ENCODE measurements around the gene SEC23IP.

Gene SEC23IP

DNA sequence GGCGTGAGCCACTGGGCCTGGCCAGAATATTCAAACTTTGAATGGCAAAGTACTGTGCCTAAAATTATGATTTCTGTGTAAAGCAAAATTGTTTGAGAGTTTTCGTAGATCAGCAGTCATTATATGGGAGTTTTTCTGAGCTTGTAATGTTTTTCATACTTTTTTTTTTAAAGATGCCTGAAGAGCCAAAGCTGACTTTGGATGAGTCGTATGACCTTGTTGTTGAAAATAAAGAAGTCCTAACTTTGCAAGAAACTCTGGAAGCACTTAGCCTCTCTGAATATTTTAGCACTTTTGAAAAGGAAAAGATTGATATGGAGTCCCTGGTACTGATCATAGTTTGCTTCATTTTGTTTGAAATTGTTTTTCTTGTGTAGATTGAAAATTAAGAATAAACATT lies 26.7 kb downstream of the SEC23IP start:
- H3K27me3 ChIP-seq (ENCODE audit: control insufficient read depth, insufficient read depth, low read length): no peaks in the 10 kb centered on the region
- H3K9me3 ChIP-seq (ENCODE audit: control insufficient read depth, low read length): no peaks in the 10 kb centered on the region
- H3K4me3 ChIP-seq (ENCODE audit: low read length): no peak overlapping the region
- H3K4me1 ChIP-seq (ENCODE audit: control insufficient read depth, insufficient read depth, low read length): no peaks in the 10 kb centered on the region
- peaks cover 4% of the 10 kb centered on the region for H3K36me3 ChIP-seq (ENCODE audit: control insufficient read depth, insufficient read depth, low read length)
- no peak overlapping the region for H3K9ac ChIP-seq (ENCODE audit: low read length)

DNA sequence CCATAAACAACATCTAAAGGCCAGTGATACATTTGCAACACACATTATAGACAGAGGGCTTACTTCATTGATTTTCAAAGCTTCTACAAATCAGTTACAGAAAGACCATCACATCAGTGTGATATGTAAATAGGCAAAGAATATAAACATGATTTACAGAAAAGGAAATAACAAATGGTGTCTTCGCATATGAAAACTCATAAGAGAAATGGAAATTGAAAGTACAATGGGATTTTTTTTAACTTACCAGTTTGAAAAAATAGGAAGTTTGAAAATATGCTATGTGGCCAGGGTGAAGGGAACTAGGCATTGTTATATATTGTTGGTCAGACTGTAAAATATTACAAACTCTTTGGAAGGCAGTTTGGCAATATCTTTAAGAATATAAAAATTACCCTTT lies 27.3 kb downstream of the SEC23IP start:
- peaks cover under 1% of the 10 kb centered on the region for H3K36me3 ChIP-seq (ENCODE audit: control insufficient read depth, insufficient read depth, low read length)

DNA sequence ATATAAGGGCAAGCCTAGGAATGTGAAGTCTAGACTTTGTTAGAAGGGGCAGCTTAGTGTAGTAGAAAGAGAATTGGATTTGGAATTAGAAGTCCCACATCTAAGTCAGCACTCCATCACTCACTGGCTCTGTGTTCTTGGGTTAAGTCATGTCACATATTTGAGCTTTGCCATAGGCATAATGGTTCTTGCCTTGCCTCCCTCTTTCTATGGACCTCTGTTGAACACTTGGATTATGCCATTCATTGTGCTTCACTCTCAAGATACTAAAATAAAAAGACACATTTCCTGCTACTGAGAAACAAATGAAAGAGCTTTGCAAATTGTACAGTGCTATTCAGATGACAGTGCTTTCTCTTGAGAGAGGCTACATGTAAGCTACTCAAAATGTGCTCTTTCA lies 35.9 kb downstream of the SEC23IP start:
- Histone ChIP-seq H3K4me3 (ENCODE audit: low read length) (no peak overlapping the region), H3K9me3 (ENCODE audit: control insufficient read depth, low read length) (no peaks in the 10 kb centered on the region), H3K27me3 (ENCODE audit: control insufficient read depth, insufficient read depth, low read length) (no peaks in the 10 kb centered on the region), H3K4me1 (ENCODE audit: control insufficient read depth, insufficient read depth, low read length) (no peaks in the 10 kb centered on the region), H3K36me3 (ENCODE audit: control insufficient read depth, insufficient read depth, low read length) (peaks cover 7% of the 10 kb centered on the region), H3K9ac (ENCODE audit: low read length) (no peak overlapping the region)

More for the DNA sequence above, 27.3 kb downstream of the SEC23IP start:
- H3K4me1 ChIP-seq (ENCODE audit: control insufficient read depth, insufficient read depth, low read length): no peaks in the 10 kb centered on the region
- H3K9ac ChIP-seq (ENCODE audit: low read length): no peak overlapping the region
- no peaks in the 10 kb centered on the region for H3K27me3 ChIP-seq (ENCODE audit: control insufficient read depth, insufficient read depth, low read length)
- no peaks in the 10 kb centered on the region for H3K9me3 ChIP-seq (ENCODE audit: control insufficient read depth, low read length)
- H3K4me3 ChIP-seq (ENCODE audit: low read length): no peak overlapping the region

DNA sequence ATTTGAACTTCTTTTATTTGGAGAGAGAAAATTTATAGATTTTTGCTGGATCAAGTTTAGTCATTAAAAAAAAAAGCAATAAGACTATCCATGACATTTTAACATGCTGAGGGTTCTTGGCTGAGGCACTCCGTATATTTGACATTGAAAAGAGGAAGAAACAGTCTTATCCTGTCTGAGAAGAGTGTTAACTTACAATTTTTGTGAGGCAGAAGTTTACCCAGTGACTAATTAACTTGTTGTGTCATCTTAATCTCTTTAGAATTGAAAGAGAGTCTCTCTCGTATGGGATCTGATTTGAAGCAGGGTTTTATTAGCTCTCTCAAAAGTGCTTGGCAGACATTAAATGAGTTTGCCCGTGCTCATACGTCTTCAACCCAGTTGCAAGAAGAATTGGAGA lies 39.3 kb downstream of the SEC23IP start:
- H3K4me3 ChIP-seq (ENCODE audit: low read length): no peak overlapping the region
- H3K9me3 ChIP-seq (ENCODE audit: control insufficient read depth, low read length): no peaks in the 10 kb centered on the region
- no peaks in the 10 kb centered on the region for H3K4me1 ChIP-seq (ENCODE audit: control insufficient read depth, insufficient read depth, low read length)
- no peaks in the 10 kb centered on the region for H3K27me3 ChIP-seq (ENCODE audit: control insufficient read depth, insufficient read depth, low read length)
- H3K36me3 ChIP-seq (ENCODE audit: control insufficient read depth, insufficient read depth, low read length): no peaks in the 10 kb centered on the region
- H3K9ac ChIP-seq (ENCODE audit: low read length): no peak overlapping the region

DNA sequence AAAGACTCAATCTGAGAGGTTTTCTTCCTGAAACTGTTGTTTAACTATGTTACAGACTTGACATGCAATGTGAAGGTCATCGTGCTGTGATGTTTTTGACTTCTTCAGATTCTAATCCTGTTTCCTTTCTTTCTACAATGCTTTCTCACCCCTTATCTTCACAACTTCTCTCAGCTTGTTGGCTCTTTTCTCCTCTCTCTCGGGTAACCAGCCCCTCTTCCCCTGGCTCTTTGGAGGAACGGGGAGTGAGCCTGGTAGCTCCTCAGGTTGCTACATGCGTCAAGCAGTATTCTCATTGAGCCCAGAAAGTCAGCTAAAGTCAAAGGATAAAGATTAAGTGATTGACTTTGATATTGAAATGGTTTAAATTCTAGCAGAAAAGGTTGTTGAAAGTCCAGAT lies 40.1 kb downstream of the SEC23IP start:
- Histone ChIP-seq H3K4me3 (ENCODE audit: low read length) (no peak overlapping the region), H3K27me3 (ENCODE audit: control insufficient read depth, insufficient read depth, low read length) (no peaks in the 10 kb centered on the region), H3K9me3 (ENCODE audit: control insufficient read depth, low read length) (no peaks in the 10 kb centered on the region), H3K36me3 (ENCODE audit: control insufficient read depth, insufficient read depth, low read length) (no peaks in the 10 kb centered on the region), H3K9ac (ENCODE audit: low read length) (no peak overlapping the region), H3K4me1 (ENCODE audit: control insufficient read depth, insufficient read depth, low read length) (no peaks in the 10 kb centered on the region)

DNA sequence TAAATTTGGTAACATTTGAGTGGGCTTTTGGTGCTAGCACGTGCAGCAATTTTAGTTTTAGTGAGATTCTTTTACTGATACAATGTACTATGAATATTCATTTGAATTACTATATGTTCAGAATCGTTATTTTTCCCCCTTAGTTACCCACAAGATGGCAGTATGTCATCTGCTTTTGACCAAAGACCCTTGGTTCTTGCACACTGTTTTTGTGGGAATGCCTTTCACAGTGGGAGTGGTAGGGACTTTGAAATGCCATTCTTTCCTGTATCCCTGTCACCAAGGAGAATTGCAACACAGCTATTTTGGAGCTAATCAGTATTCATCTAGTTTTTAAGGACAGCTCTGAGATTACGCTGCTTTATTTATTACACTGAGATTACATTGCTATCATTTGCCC lies 40.6 kb downstream of the SEC23IP start:
- H3K9ac ChIP-seq (ENCODE audit: low read length): no peak overlapping the region
- H3K36me3 ChIP-seq (ENCODE audit: control insufficient read depth, insufficient read depth, low read length): no peaks in the 10 kb centered on the region
- no peaks in the 10 kb centered on the region for H3K9me3 ChIP-seq (ENCODE audit: control insufficient read depth, low read length)

DNA sequence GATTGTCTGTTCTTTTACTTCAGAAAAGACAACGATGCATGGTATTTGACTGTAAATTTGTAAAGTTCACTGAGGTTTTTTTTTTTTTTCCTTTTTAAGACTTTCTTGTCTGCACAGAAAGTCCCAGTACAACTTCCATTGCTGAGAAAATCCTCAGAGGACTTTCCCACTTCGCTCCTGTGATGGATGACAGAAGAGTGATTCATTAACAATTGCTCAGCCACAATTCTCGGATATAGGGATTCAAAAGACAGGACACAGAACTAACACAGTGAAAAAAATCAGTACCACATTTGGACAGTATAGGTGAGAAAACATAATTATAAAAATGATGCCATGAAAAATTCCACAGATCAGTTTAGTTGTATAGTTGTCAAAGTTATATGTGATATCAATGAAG lies 48.0 kb downstream of the SEC23IP start:
- H3K9ac ChIP-seq (ENCODE audit: low read length): no peak overlapping the region
- H3K9me3 ChIP-seq (ENCODE audit: control insufficient read depth, low read length): no peaks in the 10 kb centered on the region
- no peaks in the 10 kb centered on the region for H3K36me3 ChIP-seq (ENCODE audit: control insufficient read depth, insufficient read depth, low read length)
- H3K27me3 ChIP-seq (ENCODE audit: control insufficient read depth, insufficient read depth, low read length): no peaks in the 10 kb centered on the region
- H3K4me1 ChIP-seq (ENCODE audit: control insufficient read depth, insufficient read depth, low read length): no peaks in the 10 kb centered on the region
- no peak overlapping the region for H3K4me3 ChIP-seq (ENCODE audit: low read length)

More for the DNA sequence above, 40.6 kb downstream of the SEC23IP start:
- H3K4me1 ChIP-seq (ENCODE audit: control insufficient read depth, insufficient read depth, low read length): no peaks in the 10 kb centered on the region
- H3K4me3 ChIP-seq (ENCODE audit: low read length): no peak overlapping the region
- H3K27me3 ChIP-seq (ENCODE audit: control insufficient read depth, insufficient read depth, low read length): no peaks in the 10 kb centered on the region

DNA sequence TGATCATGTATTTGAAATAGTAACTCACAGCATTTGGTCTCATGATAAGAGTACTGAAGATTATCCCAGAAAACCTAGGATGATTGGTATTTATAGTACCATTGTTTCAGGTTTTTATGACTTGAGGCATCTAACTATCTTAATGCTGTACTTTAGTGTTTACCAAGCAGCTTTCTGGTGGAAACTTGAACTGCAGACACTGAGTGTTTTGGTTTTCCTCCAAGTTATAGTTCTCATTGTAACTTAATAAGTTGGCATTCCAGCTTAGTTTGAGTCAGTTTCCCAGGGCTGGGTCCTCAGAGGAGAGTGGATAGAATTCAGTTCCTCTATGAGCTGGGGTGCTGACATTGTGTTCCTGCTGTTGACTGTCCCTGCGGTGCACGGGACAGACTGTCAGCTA lies 50.4 kb downstream of the SEC23IP start:
- no peaks in the 10 kb centered on the region for H3K4me1 ChIP-seq (ENCODE audit: control insufficient read depth, insufficient read depth, low read length)
- H3K27me3 ChIP-seq (ENCODE audit: control insufficient read depth, insufficient read depth, low read length): no peaks in the 10 kb centered on the region
- H3K9ac ChIP-seq (ENCODE audit: low read length): no peak overlapping the region
- no peaks in the 10 kb centered on the region for H3K36me3 ChIP-seq (ENCODE audit: control insufficient read depth, insufficient read depth, low read length)
- H3K4me3 ChIP-seq (ENCODE audit: low read length): no peak overlapping the region
- H3K9me3 ChIP-seq (ENCODE audit: control insufficient read depth, low read length): no peaks in the 10 kb centered on the region

DNA sequence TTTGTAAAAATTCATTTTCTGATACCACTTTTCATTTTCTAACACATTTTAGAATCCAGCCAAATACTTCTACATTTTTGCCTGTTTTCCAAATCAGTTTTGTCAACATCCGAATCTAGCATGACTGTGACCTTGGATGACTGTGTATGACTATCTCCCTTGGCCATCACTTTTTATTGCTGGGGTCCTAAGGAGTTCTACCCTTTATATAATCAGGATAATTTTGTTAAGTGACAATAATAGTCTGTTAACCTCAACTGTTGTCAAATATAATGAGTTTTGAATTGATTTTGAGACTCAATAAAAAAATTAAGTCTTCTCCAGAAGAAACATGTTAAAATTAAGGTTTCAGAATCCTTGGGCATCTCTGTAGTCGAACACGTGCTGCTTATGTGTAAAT lies 53.3 kb downstream of the SEC23IP start:
- Histone ChIP-seq H3K4me1 (ENCODE audit: control insufficient read depth, insufficient read depth, low read length) (no peaks in the 10 kb centered on the region), H3K9ac (ENCODE audit: low read length) (no peak overlapping the region), H3K4me3 (ENCODE audit: low read length) (no peak overlapping the region), H3K27me3 (ENCODE audit: control insufficient read depth, insufficient read depth, low read length) (no peaks in the 10 kb centered on the region), H3K9me3 (ENCODE audit: control insufficient read depth, low read length) (no peaks in the 10 kb centered on the region), H3K36me3 (ENCODE audit: control insufficient read depth, insufficient read depth, low read length) (no peaks in the 10 kb centered on the region)

DNA sequence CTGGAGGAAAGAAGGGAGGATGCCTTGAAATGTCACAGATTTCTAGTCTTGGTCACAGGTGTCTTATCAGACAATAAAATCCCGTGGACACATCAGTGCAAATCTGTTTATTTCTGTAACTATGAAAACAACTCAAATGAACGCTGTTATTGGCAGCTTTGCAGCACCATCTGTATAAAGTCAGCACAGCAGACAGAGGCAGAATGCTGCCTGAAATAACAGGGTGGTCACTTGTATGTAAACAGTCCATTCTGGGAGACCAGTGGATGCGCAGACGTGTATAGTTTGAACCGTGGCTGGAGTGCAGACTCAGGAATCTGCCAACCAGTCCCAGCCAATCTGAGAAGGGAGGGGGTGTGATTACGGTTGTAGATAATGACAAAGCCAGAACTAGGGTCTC lies 54.8 kb downstream of the SEC23IP start:
- Histone ChIP-seq H3K9me3 (ENCODE audit: control insufficient read depth, low read length) (no peaks in the 10 kb centered on the region), H3K4me3 (ENCODE audit: low read length) (no peak overlapping the region), H3K36me3 (ENCODE audit: control insufficient read depth, insufficient read depth, low read length) (no peaks in the 10 kb centered on the region), H3K27me3 (ENCODE audit: control insufficient read depth, insufficient read depth, low read length) (no peaks in the 10 kb centered on the region), H3K9ac (ENCODE audit: low read length) (no peak overlapping the region), H3K4me1 (ENCODE audit: control insufficient read depth, insufficient read depth, low read length) (no peaks in the 10 kb centered on the region)

DNA sequence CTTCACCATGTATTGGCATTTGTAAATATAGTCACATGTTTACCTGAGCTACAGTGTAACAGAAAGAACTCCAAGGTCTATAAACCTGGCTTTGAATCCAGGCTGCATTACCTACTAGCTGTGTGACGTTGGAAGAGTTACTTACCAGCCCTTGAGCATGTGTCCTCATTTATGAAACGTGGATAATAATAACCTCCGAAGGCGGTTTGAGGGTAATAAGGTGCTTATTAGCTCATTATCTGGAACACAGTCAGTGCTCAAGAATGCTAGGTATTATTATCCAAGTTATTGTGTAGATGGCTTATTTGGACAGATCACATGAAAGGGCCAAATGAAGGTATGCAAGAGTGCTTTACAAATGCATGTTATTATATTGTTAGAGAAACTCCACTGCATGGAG lies 64.9 kb downstream of the SEC23IP start:
- Histone ChIP-seq H3K4me3 (ENCODE audit: low read length) (no peak overlapping the region), H3K9ac (ENCODE audit: low read length) (no peak overlapping the region), H3K36me3 (ENCODE audit: control insufficient read depth, insufficient read depth, low read length) (no peaks in the 10 kb centered on the region), H3K9me3 (ENCODE audit: control insufficient read depth, low read length) (no peaks in the 10 kb centered on the region), H3K27me3 (ENCODE audit: control insufficient read depth, insufficient read depth, low read length) (no peaks in the 10 kb centered on the region), H3K4me1 (ENCODE audit: control insufficient read depth, insufficient read depth, low read length) (no peaks in the 10 kb centered on the region)

DNA sequence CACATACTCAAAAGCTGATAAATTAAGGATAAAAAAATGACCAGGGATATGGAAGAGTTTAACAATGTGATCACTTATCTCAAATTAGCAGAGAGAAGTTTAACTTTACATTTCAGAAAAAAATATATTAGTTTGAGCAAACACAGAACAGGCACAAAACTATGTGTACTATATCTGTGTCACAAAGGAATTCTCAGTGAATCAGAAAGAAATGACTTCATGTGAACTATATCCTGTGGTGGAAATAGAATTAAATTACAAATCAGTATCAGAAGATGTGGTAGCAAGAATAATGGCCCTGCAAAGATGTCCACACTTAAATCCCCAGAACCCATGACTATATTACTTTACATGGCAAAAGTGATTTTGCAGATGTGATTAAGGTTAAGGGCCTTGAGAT lies 70.3 kb downstream of the SEC23IP start:
- Histone ChIP-seq H3K4me1 (ENCODE audit: control insufficient read depth, insufficient read depth, low read length) (no peaks in the 10 kb centered on the region), H3K9me3 (ENCODE audit: control insufficient read depth, low read length) (no peaks in the 10 kb centered on the region), H3K9ac (ENCODE audit: low read length) (no peak overlapping the region), H3K36me3 (ENCODE audit: control insufficient read depth, insufficient read depth, low read length) (no peaks in the 10 kb centered on the region), H3K4me3 (ENCODE audit: low read length) (no peak overlapping the region), H3K27me3 (ENCODE audit: control insufficient read depth, insufficient read depth, low read length) (no peaks in the 10 kb centered on the region)

DNA sequence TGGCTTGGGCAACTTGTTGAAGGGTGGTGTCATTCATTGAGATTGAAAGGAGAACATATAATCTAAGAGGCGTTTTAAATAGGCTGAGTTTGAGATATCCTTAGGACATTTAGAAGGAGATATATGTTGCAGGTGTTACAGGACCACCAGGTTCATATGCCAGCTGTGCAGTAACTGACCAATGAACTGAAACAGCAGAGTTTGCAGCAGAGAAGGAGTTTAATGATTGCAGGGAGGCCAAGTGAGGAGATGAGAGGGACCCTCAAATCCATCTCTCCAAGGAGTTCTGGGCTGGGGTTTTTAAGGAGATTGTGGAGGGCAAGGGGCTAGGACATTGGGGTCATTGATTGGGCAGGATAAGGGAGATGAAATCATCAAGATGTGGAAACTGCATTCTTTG lies 74.5 kb downstream of the SEC23IP start:
- no peak overlapping the region for H3K9ac ChIP-seq (ENCODE audit: low read length)
- H3K36me3 ChIP-seq (ENCODE audit: control insufficient read depth, insufficient read depth, low read length): no peaks in the 10 kb centered on the region
- no peak overlapping the region for H3K4me3 ChIP-seq (ENCODE audit: low read length)
- H3K27me3 ChIP-seq (ENCODE audit: control insufficient read depth, insufficient read depth, low read length): no peaks in the 10 kb centered on the region
- H3K4me1 ChIP-seq (ENCODE audit: control insufficient read depth, insufficient read depth, low read length): no peaks in the 10 kb centered on the region
- no peaks in the 10 kb centered on the region for H3K9me3 ChIP-seq (ENCODE audit: control insufficient read depth, low read length)

Measured in mucosa of stomach (tissue), 1 donor.